ENCODE measurements around the gene VWA5B1. TPM values are rescaled to one million over a fixed set of nuclear protein-coding genes. Genes with fewer than 3 reads are reported as not detected.

The VWA5B1 gene
- total RNA-seq, 4 donors from 2014 or later = 0.69 TPM; not detected in 3

DNA sequence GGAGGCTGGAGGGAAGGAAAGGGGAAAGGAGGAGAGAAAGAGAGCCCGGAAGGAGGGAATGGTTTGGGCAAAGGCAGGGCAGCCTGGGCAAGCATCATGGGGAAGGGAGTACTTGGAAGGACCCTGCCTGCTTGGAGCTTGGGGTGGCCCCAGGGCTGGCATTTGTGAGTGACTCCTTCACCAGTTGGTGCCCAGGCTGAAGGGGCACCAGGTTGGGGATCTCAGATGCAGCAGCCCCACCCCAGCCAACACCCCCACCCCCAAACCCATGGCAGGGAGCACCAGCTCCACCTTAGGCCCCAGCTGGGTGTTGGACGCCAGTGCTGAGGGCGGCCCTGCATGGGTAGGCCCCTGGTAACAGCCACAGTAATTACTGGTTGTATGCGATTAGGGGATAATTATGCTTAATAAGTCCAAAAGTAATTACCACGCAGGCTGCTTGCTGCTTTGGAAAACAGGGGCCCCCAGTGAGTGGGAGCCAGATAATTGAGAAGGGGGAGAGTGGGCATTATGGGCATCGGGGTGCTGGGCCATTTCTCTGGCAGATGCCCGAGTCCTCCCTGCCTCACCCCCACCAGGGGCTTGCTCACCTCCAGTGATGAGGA, 78.3 kb downstream of the VWA5B1 start:
- no peak overlapping the region for H3K4me3 ChIP-seq
- H3K27me3 ChIP-seq = peaks cover 0 to 14% of the 10 kb centered on the region in 2 donors
- TF ChIP-seq POLR2A (IDR thresholded peaks at IDR 0.05) = no peak
- TF ChIP-seq, protein P1, sequence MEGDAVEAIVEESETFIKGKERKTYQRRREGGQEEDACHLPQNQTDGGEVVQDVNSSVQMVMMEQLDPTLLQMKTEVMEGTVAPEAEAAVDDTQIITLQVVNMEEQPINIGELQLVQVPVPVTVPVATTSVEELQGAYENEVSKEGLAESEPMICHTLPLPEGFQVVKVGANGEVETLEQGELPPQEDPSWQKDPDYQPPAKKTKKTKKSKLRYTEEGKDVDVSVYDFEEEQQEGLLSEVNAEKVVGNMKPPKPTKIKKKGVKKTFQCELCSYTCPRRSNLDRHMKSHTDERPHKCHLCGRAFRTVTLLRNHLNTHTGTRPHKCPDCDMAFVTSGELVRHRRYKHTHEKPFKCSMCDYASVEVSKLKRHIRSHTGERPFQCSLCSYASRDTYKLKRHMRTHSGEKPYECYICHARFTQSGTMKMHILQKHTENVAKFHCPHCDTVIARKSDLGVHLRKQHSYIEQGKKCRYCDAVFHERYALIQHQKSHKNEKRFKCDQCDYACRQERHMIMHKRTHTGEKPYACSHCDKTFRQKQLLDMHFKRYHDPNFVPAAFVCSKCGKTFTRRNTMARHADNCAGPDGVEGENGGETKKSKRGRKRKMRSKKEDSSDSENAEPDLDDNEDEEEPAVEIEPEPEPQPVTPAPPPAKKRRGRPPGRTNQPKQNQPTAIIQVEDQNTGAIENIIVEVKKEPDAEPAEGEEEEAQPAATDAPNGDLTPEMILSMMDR (IDR thresholded peaks at IDR 0.05) = no peak
- H3K4me1 ChIP-seq = peaks cover 0 to 10% of the 10 kb centered on the region in 2 donors
- no peaks in the 10 kb centered on the region for H3K36me3 ChIP-seq
- no peak overlapping the region for H3K27ac ChIP-seq
- intact Hi-C loops (cut with DNase I; ENCODE audit: low total_unique reads) = no loop called here
- no peaks in the 10 kb centered on the region for H3K9me3 ChIP-seq
- no peak for DNase-seq

GRCh38 chr1:20370698-20371097, 80.0 kb downstream of the VWA5B1 start:
- intact Hi-C loops (cut with DNase I; ENCODE audit: low total_unique reads) = loop anchor here (10.0 kb wide), 1 partner anchor 124 kb away; no protein-coding TSS in a partner anchor
- TF ChIP-seq, protein P1 (IDR thresholded peaks at IDR 0.05) = no peak
- no peak for TF ChIP-seq POLR2A (IDR thresholded peaks at IDR 0.05)
- Histone ChIP-seq H3K27me3 (peaks cover 0 to 12% of the 10 kb centered on the region in 2 donors), H3K36me3 (no peaks in the 10 kb centered on the region), H3K27ac (no peak overlapping the region), H3K9me3 (no peaks in the 10 kb centered on the region), H3K4me3 (no peak overlapping the region), H3K4me1 (peaks cover 0 to 10% of the 10 kb centered on the region in 2 donors)
- DNase-seq = no peak

- H3K36me3 ChIP-seq = no peaks in the 10 kb centered on the region
- no peaks in the 10 kb centered on the region for H3K9me3 ChIP-seq
- peaks cover 0 to 5% of the 10 kb centered on the region in 2 donors for H3K27me3 ChIP-seq
- intact Hi-C loops (cut with DNase I; ENCODE audit: low total_unique reads) = loop anchor here (10.0 kb wide), 1 partner anchor 123 kb away; no protein-coding TSS in a partner anchor
- no peak overlapping the region for H3K27ac ChIP-seq
- DNase-seq = no peak
- no peak for TF ChIP-seq POLR2A (IDR thresholded peaks at IDR 0.05)
- TF ChIP-seq, protein P1 (IDR thresholded peaks at IDR 0.05) = no peak
- no peak overlapping the region for H3K4me3 ChIP-seq
- H3K4me1 ChIP-seq = peaks cover 0 to 7% of the 10 kb centered on the region in 2 donors
Observed at GRCh38 chr1:20371411-20371810, 80.7 kb downstream of the VWA5B1 start.

GRCh38 chr1:20371883-20372282, 81.2 kb downstream of the VWA5B1 start:
- no peak for DNase-seq

GRCh38 chr1:20372676-20373075, 82.0 kb downstream of the VWA5B1 start:
- intact Hi-C loops (cut with DNase I; ENCODE audit: low total_unique reads) = loop anchor here (10.0 kb wide), 1 partner anchor 122 kb away; no protein-coding TSS in a partner anchor

More at GRCh38 chr1:20371883-20372282, 81.2 kb downstream of the VWA5B1 start:
- H3K9me3 ChIP-seq = no peaks in the 10 kb centered on the region
- H3K27me3 ChIP-seq = peaks cover 0 to 5% of the 10 kb centered on the region in 2 donors
- peaks cover 0 to 3% of the 10 kb centered on the region in 2 donors for H3K4me1 ChIP-seq
- H3K36me3 ChIP-seq = no peaks in the 10 kb centered on the region
- TF ChIP-seq POLR2A (IDR thresholded peaks at IDR 0.05) = no peak
- TF ChIP-seq, protein P1 (IDR thresholded peaks at IDR 0.05) = no peak
- no peak overlapping the region for H3K27ac ChIP-seq
- intact Hi-C loops (cut with DNase I; ENCODE audit: low total_unique reads) = loop anchor here (10.0 kb wide), 1 partner anchor 123 kb away; no protein-coding TSS in a partner anchor
- no peak overlapping the region for H3K4me3 ChIP-seq

More at GRCh38 chr1:20372676-20373075, 82.0 kb downstream of the VWA5B1 start:
- no peak overlapping the region for H3K27ac ChIP-seq
- H3K4me3 ChIP-seq = no peak overlapping the region
- DNase-seq = no peak
- no peaks in the 10 kb centered on the region for H3K9me3 ChIP-seq
- H3K4me1 ChIP-seq = no peaks in the 10 kb centered on the region
- TF ChIP-seq, protein P1 (IDR thresholded peaks at IDR 0.05) = no peak
- TF ChIP-seq POLR2A (IDR thresholded peaks at IDR 0.05) = no peak
- H3K27me3 ChIP-seq = peaks cover 0 to 5% of the 10 kb centered on the region in 2 donors
- H3K36me3 ChIP-seq = no peaks in the 10 kb centered on the region

Data from uterus (tissue), 4 donors.